ENCODE data around the gene ACP7. TPM values are rescaled to one million over a fixed set of nuclear protein-coding genes. Genes with fewer than 3 reads are reported as not detected.

ACP7 gene
- total and polyA plus RNA-seq, 2 experiments from 2014 or later: 0.27 to 0.45 TPM

DNA sequence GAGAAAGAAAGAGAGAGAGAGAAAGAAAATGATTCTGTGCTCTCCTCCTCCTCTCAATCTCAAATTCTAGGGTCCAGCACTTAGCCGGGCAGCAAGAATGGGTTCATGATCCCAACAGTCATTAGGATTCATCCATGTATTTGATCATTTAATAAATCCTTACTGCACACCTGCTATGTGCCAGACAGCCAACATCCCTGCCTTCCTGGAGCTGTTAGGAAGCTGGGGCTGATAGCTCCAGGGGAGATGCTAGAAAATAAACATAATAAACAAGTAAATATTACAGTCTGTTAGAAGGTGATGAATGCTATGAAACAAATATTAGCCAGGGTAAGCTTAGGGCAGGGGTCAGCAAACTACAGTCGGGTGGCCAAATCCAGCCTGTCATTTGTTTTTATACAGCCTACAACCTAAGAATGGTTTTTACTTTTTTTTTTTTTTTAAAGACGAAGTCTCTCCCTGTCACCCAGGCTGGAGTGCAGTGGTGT lies 9.9 kb upstream of the ACP7 start:
- Histone ChIP-seq H3K4me2 (no peak overlapping the region), H2AFZ (no peak overlapping the region), H3K79me2 (replicated peaks; ENCODE audit: insufficient read depth) (no peaks in the 10 kb centered on the region), H3K9me2 (ENCODE audit: insufficient read depth) (no peaks in the 10 kb centered on the region; the same call in 1 of the 2 replicates), H3K27me3 (ENCODE audit: insufficient read depth) (no peaks in the 10 kb centered on the region), H3F3A (replicated peaks; ENCODE audit: low read depth) (no peaks in the 10 kb centered on the region), H3K27ac (ENCODE audit: low read depth) (no peak overlapping the region), H4K20me1 (replicated peaks; ENCODE audit: insufficient read depth) (no peaks in the 10 kb centered on the region), H3K4me1 (ENCODE audit: insufficient read depth) (no peaks in the 10 kb centered on the region), H3K36me3 (ENCODE audit: insufficient read depth) (no peaks in the 10 kb centered on the region), H3K4me3 (no peak overlapping the region)
- H3K9me3 Mint-ChIP-seq: peaks cover 5% of the 10 kb centered on the region; the same call in 1 of the 3 replicates
- H3K4me3 Mint-ChIP-seq: no peak overlapping the region
- no peak for DNase-seq (ENCODE audit: low spot score)
- H3K27ac Mint-ChIP-seq: no peak overlapping the region
- TF ChIP-seq JUNB (IDR thresholded peaks at IDR 0.05; ENCODE audit: unreplicated experiment) (no peak), EZH2 (IDR thresholded peaks at IDR 0.05; ENCODE audit: low read depth, unreplicated experiment) (no peak), EZH2phosphoT487 (IDR thresholded peaks at IDR 0.05; ENCODE audit: unreplicated experiment) (no peak), ZNF114 (CRISPR knock-in tag; IDR thresholded peaks at IDR 0.05) (no peak), ZNF331 (CRISPR knock-in tag; IDR thresholded peaks at IDR 0.05; ENCODE audit: low read depth) (no peak), STAT1 (IDR thresholded peaks at IDR 0.05; ENCODE audit: unreplicated experiment) (no peak), POLR2AphosphoS5 (IDR thresholded peaks at IDR 0.05; ENCODE audit: low read depth) (no peak), NANOG (IDR thresholded peaks at IDR 0.05; ENCODE audit: borderline replicate concordance) (no peak)
- TF ChIP-seq, protein P1, sequence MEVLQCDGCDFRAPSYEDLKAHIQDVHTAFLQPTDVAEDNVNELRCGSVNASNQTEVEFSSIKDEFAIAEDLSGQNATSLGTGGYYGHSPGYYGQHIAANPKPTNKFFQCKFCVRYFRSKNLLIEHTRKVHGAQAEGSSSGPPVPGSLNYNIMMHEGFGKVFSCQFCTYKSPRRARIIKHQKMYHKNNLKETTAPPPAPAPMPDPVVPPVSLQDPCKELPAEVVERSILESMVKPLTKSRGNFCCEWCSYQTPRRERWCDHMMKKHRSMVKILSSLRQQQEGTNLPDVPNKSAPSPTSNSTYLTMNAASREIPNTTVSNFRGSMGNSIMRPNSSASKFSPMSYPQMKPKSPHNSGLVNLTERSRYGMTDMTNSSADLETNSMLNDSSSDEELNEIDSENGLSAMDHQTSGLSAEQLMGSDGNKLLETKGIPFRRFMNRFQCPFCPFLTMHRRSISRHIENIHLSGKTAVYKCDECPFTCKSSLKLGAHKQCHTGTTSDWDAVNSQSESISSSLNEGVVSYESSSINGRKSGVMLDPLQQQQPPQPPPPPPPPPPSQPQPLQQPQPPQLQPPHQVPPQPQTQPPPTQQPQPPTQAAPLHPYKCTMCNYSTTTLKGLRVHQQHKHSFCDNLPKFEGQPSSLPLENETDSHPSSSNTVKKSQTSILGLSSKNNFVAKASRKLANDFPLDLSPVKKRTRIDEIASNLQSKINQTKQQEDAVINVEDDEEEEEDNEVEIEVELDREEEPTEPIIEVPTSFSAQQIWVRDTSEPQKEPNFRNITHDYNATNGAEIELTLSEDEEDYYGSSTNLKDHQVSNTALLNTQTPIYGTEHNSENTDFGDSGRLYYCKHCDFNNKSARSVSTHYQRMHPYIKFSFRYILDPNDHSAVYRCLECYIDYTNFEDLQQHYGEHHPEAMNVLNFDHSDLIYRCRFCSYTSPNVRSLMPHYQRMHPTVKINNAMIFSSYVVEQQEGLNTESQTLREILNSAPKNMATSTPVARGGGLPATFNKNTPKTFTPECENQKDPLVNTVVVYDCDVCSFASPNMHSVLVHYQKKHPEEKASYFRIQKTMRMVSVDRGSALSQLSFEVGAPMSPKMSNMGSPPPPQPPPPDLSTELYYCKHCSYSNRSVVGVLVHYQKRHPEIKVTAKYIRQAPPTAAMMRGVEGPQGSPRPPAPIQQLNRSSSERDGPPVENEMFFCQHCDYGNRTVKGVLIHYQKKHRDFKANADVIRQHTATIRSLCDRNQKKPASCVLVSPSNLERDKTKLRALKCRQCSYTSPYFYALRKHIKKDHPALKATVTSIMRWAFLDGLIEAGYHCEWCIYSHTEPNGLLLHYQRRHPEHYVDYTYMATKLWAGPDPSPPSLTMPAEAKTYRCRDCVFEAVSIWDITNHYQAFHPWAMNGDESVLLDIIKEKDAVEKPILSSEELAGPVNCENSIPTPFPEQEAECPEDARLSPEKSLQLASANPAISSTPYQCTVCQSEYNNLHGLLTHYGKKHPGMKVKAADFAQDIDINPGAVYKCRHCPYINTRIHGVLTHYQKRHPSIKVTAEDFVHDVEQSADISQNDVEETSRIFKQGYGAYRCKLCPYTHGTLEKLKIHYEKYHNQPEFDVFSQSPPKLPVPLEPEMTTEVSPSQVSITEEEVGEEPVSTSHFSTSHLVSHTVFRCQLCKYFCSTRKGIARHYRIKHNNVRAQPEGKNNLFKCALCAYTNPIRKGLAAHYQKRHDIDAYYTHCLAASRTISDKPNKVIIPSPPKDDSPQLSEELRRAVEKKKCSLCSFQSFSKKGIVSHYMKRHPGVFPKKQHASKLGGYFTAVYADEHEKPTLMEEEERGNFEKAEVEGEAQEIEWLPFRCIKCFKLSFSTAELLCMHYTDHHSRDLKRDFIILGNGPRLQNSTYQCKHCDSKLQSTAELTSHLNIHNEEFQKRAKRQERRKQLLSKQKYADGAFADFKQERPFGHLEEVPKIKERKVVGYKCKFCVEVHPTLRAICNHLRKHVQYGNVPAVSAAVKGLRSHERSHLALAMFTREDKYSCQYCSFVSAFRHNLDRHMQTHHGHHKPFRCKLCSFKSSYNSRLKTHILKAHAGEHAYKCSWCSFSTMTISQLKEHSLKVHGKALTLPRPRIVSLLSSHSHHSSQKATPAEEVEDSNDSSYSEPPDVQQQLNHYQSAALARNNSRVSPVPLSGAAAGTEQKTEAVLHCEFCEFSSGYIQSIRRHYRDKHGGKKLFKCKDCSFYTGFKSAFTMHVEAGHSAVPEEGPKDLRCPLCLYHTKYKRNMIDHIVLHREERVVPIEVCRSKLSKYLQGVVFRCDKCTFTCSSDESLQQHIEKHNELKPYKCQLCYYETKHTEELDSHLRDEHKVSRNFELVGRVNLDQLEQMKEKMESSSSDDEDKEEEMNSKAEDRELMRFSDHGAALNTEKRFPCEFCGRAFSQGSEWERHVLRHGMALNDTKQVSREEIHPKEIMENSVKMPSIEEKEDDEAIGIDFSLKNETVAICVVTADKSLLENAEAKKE (CRISPR knock-in tag; IDR thresholded peaks at IDR 0.05): no peak
- TF ChIP-seq, protein P2, sequence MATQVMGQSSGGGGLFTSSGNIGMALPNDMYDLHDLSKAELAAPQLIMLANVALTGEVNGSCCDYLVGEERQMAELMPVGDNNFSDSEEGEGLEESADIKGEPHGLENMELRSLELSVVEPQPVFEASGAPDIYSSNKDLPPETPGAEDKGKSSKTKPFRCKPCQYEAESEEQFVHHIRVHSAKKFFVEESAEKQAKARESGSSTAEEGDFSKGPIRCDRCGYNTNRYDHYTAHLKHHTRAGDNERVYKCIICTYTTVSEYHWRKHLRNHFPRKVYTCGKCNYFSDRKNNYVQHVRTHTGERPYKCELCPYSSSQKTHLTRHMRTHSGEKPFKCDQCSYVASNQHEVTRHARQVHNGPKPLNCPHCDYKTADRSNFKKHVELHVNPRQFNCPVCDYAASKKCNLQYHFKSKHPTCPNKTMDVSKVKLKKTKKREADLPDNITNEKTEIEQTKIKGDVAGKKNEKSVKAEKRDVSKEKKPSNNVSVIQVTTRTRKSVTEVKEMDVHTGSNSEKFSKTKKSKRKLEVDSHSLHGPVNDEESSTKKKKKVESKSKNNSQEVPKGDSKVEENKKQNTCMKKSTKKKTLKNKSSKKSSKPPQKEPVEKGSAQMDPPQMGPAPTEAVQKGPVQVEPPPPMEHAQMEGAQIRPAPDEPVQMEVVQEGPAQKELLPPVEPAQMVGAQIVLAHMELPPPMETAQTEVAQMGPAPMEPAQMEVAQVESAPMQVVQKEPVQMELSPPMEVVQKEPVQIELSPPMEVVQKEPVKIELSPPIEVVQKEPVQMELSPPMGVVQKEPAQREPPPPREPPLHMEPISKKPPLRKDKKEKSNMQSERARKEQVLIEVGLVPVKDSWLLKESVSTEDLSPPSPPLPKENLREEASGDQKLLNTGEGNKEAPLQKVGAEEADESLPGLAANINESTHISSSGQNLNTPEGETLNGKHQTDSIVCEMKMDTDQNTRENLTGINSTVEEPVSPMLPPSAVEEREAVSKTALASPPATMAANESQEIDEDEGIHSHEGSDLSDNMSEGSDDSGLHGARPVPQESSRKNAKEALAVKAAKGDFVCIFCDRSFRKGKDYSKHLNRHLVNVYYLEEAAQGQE (IDR thresholded peaks at IDR 0.05; ENCODE audit: unreplicated experiment): no peak
- TF ChIP-seq, protein P3, sequence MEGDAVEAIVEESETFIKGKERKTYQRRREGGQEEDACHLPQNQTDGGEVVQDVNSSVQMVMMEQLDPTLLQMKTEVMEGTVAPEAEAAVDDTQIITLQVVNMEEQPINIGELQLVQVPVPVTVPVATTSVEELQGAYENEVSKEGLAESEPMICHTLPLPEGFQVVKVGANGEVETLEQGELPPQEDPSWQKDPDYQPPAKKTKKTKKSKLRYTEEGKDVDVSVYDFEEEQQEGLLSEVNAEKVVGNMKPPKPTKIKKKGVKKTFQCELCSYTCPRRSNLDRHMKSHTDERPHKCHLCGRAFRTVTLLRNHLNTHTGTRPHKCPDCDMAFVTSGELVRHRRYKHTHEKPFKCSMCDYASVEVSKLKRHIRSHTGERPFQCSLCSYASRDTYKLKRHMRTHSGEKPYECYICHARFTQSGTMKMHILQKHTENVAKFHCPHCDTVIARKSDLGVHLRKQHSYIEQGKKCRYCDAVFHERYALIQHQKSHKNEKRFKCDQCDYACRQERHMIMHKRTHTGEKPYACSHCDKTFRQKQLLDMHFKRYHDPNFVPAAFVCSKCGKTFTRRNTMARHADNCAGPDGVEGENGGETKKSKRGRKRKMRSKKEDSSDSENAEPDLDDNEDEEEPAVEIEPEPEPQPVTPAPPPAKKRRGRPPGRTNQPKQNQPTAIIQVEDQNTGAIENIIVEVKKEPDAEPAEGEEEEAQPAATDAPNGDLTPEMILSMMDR (conservative IDR thresholded peaks at IDR 0.05; ENCODE audit: low read depth in 2 of 2): no peak
- TF ChIP-seq, protein P4, sequence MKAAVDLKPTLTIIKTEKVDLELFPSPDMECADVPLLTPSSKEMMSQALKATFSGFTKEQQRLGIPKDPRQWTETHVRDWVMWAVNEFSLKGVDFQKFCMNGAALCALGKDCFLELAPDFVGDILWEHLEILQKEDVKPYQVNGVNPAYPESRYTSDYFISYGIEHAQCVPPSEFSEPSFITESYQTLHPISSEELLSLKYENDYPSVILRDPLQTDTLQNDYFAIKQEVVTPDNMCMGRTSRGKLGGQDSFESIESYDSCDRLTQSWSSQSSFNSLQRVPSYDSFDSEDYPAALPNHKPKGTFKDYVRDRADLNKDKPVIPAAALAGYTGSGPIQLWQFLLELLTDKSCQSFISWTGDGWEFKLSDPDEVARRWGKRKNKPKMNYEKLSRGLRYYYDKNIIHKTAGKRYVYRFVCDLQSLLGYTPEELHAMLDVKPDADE (IDR thresholded peaks at IDR 0.05): no peak
- H3K36me3 Mint-ChIP-seq (ENCODE audit: low read depth): no peaks in the 10 kb centered on the region
- peaks cover 9% of the 10 kb centered on the region for H3K27me3 Mint-ChIP-seq (ENCODE audit: insufficient read depth, low read depth, poor library complexity)
- H3K4me1 Mint-ChIP-seq: no peaks in the 10 kb centered on the region
- no peak for ATAC-seq
